ENCODE results near the gene TEAD4. TPM values are rescaled to one million over a fixed set of nuclear protein-coding genes. Genes with fewer than 3 reads are reported as not detected.

TEAD4 gene
- not detected in 2 replicates for total RNA-seq
- 1.4 TPM for total RNA-seq (2013)
- polyA plus RNA-seq = not detected in 2 replicates
- not detected in 2 replicates for polyA minus RNA-seq

DNA sequence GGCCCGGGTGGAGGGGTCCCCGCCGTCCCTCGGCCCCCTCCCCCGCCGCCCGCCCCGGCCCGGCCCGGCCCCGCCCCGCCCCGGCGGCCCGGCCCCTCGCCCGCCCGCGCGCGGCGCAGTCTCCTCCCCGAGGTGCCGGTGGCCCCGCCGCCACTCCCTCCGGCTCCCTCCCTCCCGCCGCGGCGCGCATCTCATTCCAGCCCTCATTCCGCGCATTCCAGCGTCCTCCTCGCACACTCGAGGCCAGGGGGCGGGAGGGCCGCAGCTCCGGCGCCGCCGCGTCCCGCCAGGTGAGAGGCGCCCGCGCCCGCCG, at the start of gene TEAD4:
TEAD4 (plus strand) TSS at position 206 of the 313 bp plus-strand sequence.
- Histone ChIP-seq H3K9me3 (ENCODE audit: control extremely low read depth in 1 of 3, control insufficient read depth in 2 of 3, insufficient read depth in 1 of 3, low read length in 2 of 3) (no peaks in the 10 kb centered on the region), H3K4me3 (ENCODE audit: control extremely low read depth in 1 of 5, extremely low read depth in 1 of 5, insufficient read depth in 1 of 5, low read depth in 2 of 5, low read length in 4 of 5) (peak within 1 kb of the TSS in 3 of 5 experiments; percentile 15 to 37 (median 36)), H3K9ac (ENCODE audit: low read length) (peak within 1 kb of the TSS; percentile 26), H2AFZ (ENCODE audit: insufficient read depth, low read depth, low read length, poor library complexity, severe bottlenecking) (peak within 1 kb of the TSS; percentile 49), H3K79me2 (ENCODE audit: control insufficient read depth, insufficient read depth, low read length) (no peaks in the 10 kb centered on the region), H3K4me2 (replicated peaks; ENCODE audit: low read depth, low read length, poor library complexity, severe bottlenecking) (peak within 1 kb of the TSS; percentile 70), H3K27me3 (replicated peaks in 1 of 4; ENCODE audit: control extremely low read depth in 1 of 4, control insufficient read depth in 3 of 4, insufficient read depth in 4 of 4, low read length in 3 of 4) (peaks cover 0 to 51% (median 15%) of the 10 kb centered on the region in 4 experiments), H3K36me3 (replicated peaks in 1 of 2; ENCODE audit: control extremely low read depth in 1 of 2, control insufficient read depth in 1 of 2, extremely low read depth in 1 of 2, insufficient read depth in 2 of 2, low read length in 1 of 2) (no peaks in the 10 kb centered on the region), H4K20me1 (ENCODE audit: control insufficient read depth, insufficient read depth, low read length, poor library complexity, severe bottlenecking) (no peaks in the 10 kb centered on the region), H3K4me1 (ENCODE audit: control insufficient read depth in 2 of 2, insufficient read depth in 2 of 2, low read length in 2 of 2) (peaks cover 8 to 10% of the 10 kb centered on the region in 2 donors), H3K27ac (ENCODE audit: low read length in 2 of 2) (no peak within 1 kb of the TSS)
- no peak for TF ChIP-seq CTCF (IDR thresholded peaks at IDR 0.05)
- TF ChIP-seq EZH2 (IDR thresholded peaks at IDR 0.05; ENCODE audit: borderline replicate concordance, insufficient read depth, low read depth, low read length, poor library complexity, severe bottlenecking) = no peak
- ATAC-seq (ENCODE audit: low read depth) = peak; percentile 17
- no peak within 1 kb of the TSS for H3K27ac Mint-ChIP-seq
- no peaks in the 10 kb centered on the region for H3K9me3 Mint-ChIP-seq (ENCODE audit: insufficient read depth)
- peak within 1 kb of the TSS; percentile 75 for H3K4me3 Mint-ChIP-seq
- intact Hi-C loops (cut with micrococcal nuclease) = no loop called here
- peaks cover 53% of the 10 kb centered on the region for H3K27me3 Mint-ChIP-seq
- 1% methylated on average over 45 of the region's 50 CpGs for WGBS (ENCODE audit: insufficient coverage)
- H3K4me1 Mint-ChIP-seq = peaks cover 23% of the 10 kb centered on the region
- ChIA-PET CTCF (no interaction called here), POLR2A (no interaction called here)
- DNase-seq = peak; percentile 13

- intact Hi-C loops (cut with micrococcal nuclease) = no loop called here
- no peaks in the 10 kb centered on the region for H3K79me2 ChIP-seq (ENCODE audit: control insufficient read depth, insufficient read depth, low read length)
- H3K36me3 ChIP-seq (replicated peaks in 1 of 2; ENCODE audit: control extremely low read depth in 1 of 2, control insufficient read depth in 1 of 2, extremely low read depth in 1 of 2, insufficient read depth in 2 of 2, low read length in 1 of 2) = peaks cover 0 to 2% of the 10 kb centered on the region in 2 experiments
- TF ChIP-seq EZH2 (IDR thresholded peaks at IDR 0.05; ENCODE audit: borderline replicate concordance, insufficient read depth, low read depth, low read length, poor library complexity, severe bottlenecking) = no peak
- no peak for TF ChIP-seq CTCF (IDR thresholded peaks at IDR 0.05)
- Mint-ChIP-seq H3K4me1 (no peaks in the 10 kb centered on the region), H3K27me3 (no peaks in the 10 kb centered on the region), H3K4me3 (no peak overlapping the region), H3K9me3 (ENCODE audit: insufficient read depth) (no peaks in the 10 kb centered on the region), H3K27ac (no peak overlapping the region)
- H4K20me1 ChIP-seq (ENCODE audit: control insufficient read depth, insufficient read depth, low read length, poor library complexity, severe bottlenecking) = no peaks in the 10 kb centered on the region
- H3K27me3 ChIP-seq (replicated peaks in 1 of 4; ENCODE audit: control extremely low read depth in 1 of 4, control insufficient read depth in 3 of 4, insufficient read depth in 4 of 4, low read length in 3 of 4) = no peaks in the 10 kb centered on the region
- no peaks in the 10 kb centered on the region for H3K4me1 ChIP-seq (ENCODE audit: control insufficient read depth in 2 of 2, insufficient read depth in 2 of 2, low read length in 2 of 2)
- no peak overlapping the region for H3K27ac ChIP-seq (ENCODE audit: low read length in 2 of 2)
- H3K9ac ChIP-seq (ENCODE audit: low read length) = no peak overlapping the region
- no peak overlapping the region for H2AFZ ChIP-seq (ENCODE audit: insufficient read depth, low read depth, low read length, poor library complexity, severe bottlenecking)
- H3K4me2 ChIP-seq (replicated peaks; ENCODE audit: low read depth, low read length, poor library complexity, severe bottlenecking) = no peak overlapping the region
- H3K9me3 ChIP-seq (ENCODE audit: control extremely low read depth in 1 of 3, control insufficient read depth in 2 of 3, insufficient read depth in 1 of 3, low read length in 2 of 3) = no peaks in the 10 kb centered on the region
- no peak overlapping the region for H3K4me3 ChIP-seq (ENCODE audit: control extremely low read depth in 1 of 5, extremely low read depth in 1 of 5, insufficient read depth in 1 of 5, low read depth in 2 of 5, low read length in 4 of 5)
- ChIA-PET CTCF (interaction anchor here (0.7 kb wide), 1 partner anchor 58 kb away, joined by 3 read pairs; no protein-coding TSS in a partner anchor), POLR2A (no interaction called here)
- DNase-seq (no peak), ATAC-seq (ENCODE audit: low read depth) (no peak)
- WGBS (ENCODE audit: insufficient coverage) = 97% methylated on average over 3 of the region's 3 CpGs
Measured at GRCh38 chr12:2912216-2912575, 47.0 kb upstream of the TEAD4 start.

Measured in B cell (primary cell).